DND-41 (cell line): ENCODE measurements around the gene GRIN2A.

ENCODE experiments used
- CTCF ChIP-seq: IDR thresholded peaks from 2 replicates; pipeline ENCODE4 v1.5.1; 2012; ENCODE audit warnings: borderline replicate concordance, low read length, moderate library complexity, mild to moderate bottlenecking; ENCODE audit not compliant: poor library complexity, severe bottlenecking; ENCODE audit errors: extremely low read depth
- EZH2 ChIP-seq: IDR thresholded peaks from 3 replicates; pipeline ENCODE4 v1.6.1; 2012; ENCODE audit warnings: borderline replicate concordance, low read depth, mild to moderate bottlenecking, moderate library complexity, low read length, inconsistent platforms; ENCODE audit not compliant: severe bottlenecking

DNA sequence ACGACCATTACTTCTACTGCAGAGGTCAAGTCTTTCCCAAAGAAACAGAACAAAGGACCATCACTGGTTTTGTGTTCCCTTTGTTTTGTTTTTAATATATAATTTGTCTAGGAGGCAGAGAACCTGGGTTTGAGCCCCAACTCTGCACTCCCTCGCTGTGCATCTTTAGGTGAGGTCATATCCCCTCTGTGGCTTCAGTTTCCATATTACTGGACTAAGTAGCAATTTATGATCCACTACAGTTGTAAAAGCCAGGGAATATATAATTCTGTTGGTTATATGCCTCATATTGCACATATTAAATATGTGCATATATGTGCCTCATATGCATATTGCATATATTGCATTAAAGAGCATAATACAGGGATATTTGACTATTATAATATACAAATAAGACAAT lies 392.0 kb downstream of the GRIN2A start:
- TF ChIP-seq EZH2 (no peak), CTCF (no peak)
